ENCODE data around the gene ANKLE2. TPM values are rescaled to one million over a fixed set of nuclear protein-coding genes. Genes with fewer than 3 reads are reported as not detected.
"Not testable (repeated sequence)": the region's sequence is repeated elsewhere in the genome, so short reads cannot be mapped to it uniquely, and the experiment has no call there.

ANKLE2 gene
- total RNA-seq, 1 experiment from 2014 or later = 42.9 TPM

- no peak for DNase-seq (ENCODE audit: low read depth)
Measured at GRCh38 chr12:132777614-132778013, 16.0 kb upstream of the ANKLE2 start.

- DNase-seq (ENCODE audit: low read depth) = no peak
Measured at GRCh38 chr12:132776816-132777568, 15.4 kb upstream of the ANKLE2 start.

DNA sequence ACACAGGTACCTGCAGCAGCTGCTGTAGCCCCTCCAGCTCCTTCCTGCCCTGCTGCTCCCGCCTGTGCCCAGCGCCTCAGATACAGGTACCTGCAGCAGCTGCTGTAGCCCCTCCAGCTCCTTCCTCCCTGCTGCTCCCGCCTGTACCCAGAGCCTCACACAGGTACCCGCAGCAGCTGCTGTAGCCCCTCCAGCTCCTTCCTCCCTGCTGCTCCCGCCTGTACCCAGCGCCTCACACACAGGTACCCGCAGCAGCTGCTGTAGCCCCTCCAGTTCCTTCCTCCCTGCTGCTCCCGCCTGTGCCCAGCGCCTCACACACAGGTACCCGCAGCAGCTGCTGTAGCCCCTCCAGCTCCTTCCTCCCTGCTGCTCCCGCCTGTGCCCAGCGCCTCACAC is 14.6 kb upstream of the ANKLE2 start:
- DNase-seq (ENCODE audit: low read depth) = not testable (repeated sequence)

GRCh38 chr12:132775502-132776229 is 14.0 kb upstream of the ANKLE2 start:
- no peak for DNase-seq (ENCODE audit: low read depth)

DNA sequence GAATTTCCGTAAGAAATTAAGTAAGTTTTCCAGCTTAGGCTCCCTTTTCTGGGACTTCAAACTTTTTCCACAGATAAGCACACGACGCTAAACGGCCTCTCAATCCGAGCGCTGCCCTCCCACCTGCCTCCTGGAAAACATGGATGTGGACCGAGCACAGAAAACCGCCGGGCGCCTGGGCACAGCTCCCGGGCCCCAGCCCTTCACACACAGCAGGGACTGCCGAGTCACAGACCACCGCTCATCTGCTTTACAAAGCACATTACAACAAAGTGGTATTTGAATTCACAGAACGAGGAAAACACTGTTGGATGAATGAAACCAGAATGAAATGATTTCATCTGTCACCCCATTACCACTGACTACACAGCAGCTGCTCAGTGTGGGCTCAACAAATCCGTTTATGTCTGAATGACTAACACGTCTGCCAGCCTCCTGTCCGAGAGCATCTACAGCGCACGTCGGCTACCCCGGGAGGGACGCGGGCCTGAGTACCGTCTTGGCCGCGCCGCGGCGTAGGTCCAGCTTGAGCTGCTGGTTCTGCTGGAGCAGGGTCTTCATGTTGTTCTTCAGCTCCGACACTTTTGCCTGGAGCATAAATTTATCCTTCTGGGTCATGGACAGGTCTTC is 13.1 kb upstream of the ANKLE2 start:
- no peak for DNase-seq (ENCODE audit: low read depth)

GRCh38 chr12:132774159-132774558 is 12.5 kb upstream of the ANKLE2 start:
- DNase-seq (ENCODE audit: low read depth) = no peak

GRCh38 chr12:132773077-132773955 is 11.7 kb upstream of the ANKLE2 start:
- no peak for DNase-seq (ENCODE audit: low read depth)

GRCh38 chr12:132772606-132773005 is 11.0 kb upstream of the ANKLE2 start:
- DNase-seq (ENCODE audit: low read depth) = no peak

DNA sequence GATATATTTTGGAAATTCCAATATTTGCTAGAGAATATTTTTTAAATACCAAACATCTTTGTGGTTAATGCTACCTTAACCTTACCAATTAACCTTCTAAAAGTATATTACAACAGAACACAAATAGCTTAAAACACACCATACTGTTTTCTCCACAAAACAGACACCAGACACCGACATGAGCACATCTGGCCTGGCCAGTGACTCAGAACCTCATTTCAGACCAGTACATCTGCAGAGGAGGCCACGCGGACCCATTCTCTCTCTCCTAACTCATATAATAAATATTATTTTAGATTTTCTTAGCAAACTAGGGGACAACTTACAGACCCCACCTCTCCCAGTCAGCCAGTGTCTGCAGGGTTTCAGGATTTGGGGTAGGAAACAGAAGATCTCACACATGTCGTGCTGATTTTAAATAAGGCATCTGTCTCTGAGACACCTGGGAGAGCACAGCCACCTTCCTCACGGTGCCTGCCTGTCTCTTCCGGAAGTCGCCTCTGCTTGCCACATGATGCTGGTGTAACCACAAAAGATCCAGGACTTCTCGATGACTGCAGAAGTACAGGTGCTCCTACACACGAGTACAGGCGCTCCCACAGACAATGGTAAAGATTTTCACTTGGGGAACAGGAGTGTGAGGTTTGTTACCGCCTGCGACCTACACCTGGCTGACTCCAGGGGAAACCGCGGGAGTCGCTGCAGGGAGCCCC is 9.7 kb upstream of the ANKLE2 start:
- no peak for DNase-seq (ENCODE audit: low read depth)

GRCh38 chr12:132766380-132767085 is 4.9 kb upstream of the ANKLE2 start:
- no peak for DNase-seq (ENCODE audit: low read depth)

DNA sequence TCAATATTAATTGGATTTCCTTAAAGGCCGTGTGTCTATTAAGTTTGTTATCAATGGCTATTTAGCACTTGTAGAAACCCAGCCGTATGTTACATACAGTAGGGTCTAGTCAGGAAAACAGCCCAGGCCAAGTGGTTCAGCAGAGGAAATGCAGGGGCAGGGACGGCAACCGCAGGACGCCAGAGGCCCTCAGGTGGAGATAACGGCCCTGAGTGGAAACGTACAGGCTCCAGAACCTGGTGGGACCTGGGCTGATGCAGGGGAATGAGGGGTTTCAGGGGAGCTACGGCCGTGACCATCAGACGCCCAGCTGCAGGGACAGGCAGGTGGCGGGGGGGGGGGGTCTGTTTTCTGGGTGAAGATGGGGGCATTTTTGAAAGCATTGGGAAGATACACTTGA is 3.7 kb upstream of the ANKLE2 start:
- DNase-seq (ENCODE audit: low read depth) = no peak

GRCh38 chr12:132764231-132764630 is 2.6 kb upstream of the ANKLE2 start:
- DNase-seq (ENCODE audit: low read depth) = no peak

- peak; percentile 91 for DNase-seq (ENCODE audit: low read depth)
Measured at GRCh38 chr12:132761921-132762583, 420 bp upstream of the ANKLE2 start.

- DNase-seq (ENCODE audit: low read depth) = no peak
Measured at GRCh38 chr12:132759359-132759758, 2.3 kb downstream of the ANKLE2 start.

DNA sequence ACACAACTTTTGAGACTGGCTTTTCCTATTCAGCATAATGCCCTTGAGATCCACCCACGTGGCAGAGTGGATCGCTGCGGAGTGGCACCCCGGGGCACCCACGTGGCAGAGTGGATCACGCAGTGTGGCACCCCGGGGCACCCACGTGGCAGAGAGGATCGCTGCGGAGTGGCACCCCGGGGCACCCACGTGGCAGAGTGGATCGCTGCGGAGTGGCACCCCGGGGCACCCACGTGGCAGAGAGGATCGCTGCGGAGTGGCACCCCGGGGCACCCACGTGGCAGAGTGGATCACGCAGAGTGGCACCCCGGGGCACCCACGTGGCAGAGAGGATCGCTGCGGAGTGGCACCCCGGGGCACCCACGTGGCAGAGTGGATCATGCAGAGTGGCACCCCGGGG is 2.8 kb downstream of the ANKLE2 start:
- not testable (repeated sequence) for DNase-seq (ENCODE audit: low read depth)

- no peak for DNase-seq (ENCODE audit: low read depth)
Measured at GRCh38 chr12:132754160-132754932, 7.3 kb downstream of the ANKLE2 start.

DNA sequence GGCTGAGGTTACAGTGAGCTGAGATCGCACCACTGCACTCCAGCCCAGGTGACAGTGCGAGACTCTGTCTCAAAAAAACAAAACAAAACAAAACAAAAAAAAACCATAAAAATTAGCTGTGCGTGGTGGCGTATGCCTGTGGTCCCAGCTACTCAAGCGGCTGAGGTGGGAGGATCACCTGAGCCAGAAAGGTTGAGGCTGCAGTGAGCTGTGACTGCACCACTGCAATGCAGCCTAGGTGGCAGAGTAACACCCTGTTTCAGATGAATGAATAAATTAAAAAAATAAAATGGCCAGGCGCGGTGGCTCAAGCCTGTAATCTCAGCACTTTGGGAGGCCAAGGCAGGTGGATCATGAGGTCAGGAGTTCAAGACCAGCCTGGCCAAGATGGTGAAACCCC is 8.0 kb downstream of the ANKLE2 start:
- DNase-seq (ENCODE audit: low read depth) = not testable (repeated sequence)

- no peak for DNase-seq (ENCODE audit: low read depth)
Measured at GRCh38 chr12:132748319-132748718, 13.3 kb downstream of the ANKLE2 start.

- DNase-seq (ENCODE audit: low read depth) = no peak
Measured at GRCh38 chr12:132747896-132748295, 13.7 kb downstream of the ANKLE2 start.
